MCF 10A (cell line): ENCODE results near the gene AFDN. TPM values are rescaled to one million over a fixed set of nuclear protein-coding genes. Genes with fewer than 3 reads are reported as not detected.

ENCODE experiments used
- BruUV-seq: library from RNA; stranded (reverse); fragments of 400-500 nt; replicated peaks from 2 replicates; lab custom pipeline; 2021; lab: Mats Ljungman, UMichigan
- CTCF ChIA-PET: fragments of 300-600 bp; sonication (Branson Sonifier 250); formaldehyde crosslinking; extraction: SDS; loops from one replicate; lab custom pipeline; 2021; ENCODE audit warnings: antibody characterized with exemption, inconsistent platforms; lab: Yijun Ruan, JAX
- POLR2A ChIA-PET: fragments of 300-600, 350-650 bp; sonication (Branson Sonifier 250); formaldehyde crosslinking; extraction: SDS; loops from one replicate; lab custom pipeline; 2020; ENCODE audit warnings: antibody characterized with exemption, inconsistent platforms; lab: Yijun Ruan, JAX
- DNase-seq: peaks from one replicate; pipeline ENCODE4 v3.0.0-alpha.2; 2018; ENCODE audit not compliant: unreplicated experiment
- H3K27ac Mint-ChIP-seq: one replicate; pipeline ENCODE4 v1.8.0; 2022; ENCODE audit warnings: mild to moderate bottlenecking, low read depth, mixed read lengths; ENCODE audit not compliant: unreplicated experiment
- H3K27me3 Mint-ChIP-seq: one replicate; pipeline ENCODE4 v1.8.0; 2022; ENCODE audit warnings: mixed read lengths; ENCODE audit not compliant: insufficient read depth, unreplicated experiment
- H3K36me3 Mint-ChIP-seq: one replicate; pipeline ENCODE4 v1.8.0; 2022; ENCODE audit warnings: mild to moderate bottlenecking, moderate library complexity, mixed read lengths; ENCODE audit not compliant: insufficient read depth, unreplicated experiment
- H3K4me1 Mint-ChIP-seq: one replicate; pipeline ENCODE4 v1.8.0; 2022; ENCODE audit warnings: mixed read lengths; ENCODE audit not compliant: insufficient read depth, unreplicated experiment
- H3K4me3 Mint-ChIP-seq: one replicate; pipeline ENCODE4 v1.8.0; 2022; ENCODE audit warnings: mild to moderate bottlenecking, moderate library complexity, mixed read lengths; ENCODE audit not compliant: unreplicated experiment
- H3K9me3 Mint-ChIP-seq: one replicate; pipeline ENCODE4 v1.8.0; 2022; ENCODE audit warnings: mixed read lengths; ENCODE audit not compliant: unreplicated experiment
- CTCF ChIP-seq: fragments of 200-600 bp; IDR thresholded peaks from one replicate; pipeline ENCODE4 v1.8.0; 2022; ENCODE audit warnings: antibody characterized with exemption, mild to moderate bottlenecking; ENCODE audit not compliant: unreplicated experiment
- intact Hi-C: fragments of 100-400 bp; cut with micrococcal nuclease; formaldehyde crosslinking; loops from 2 replicates; pipeline ENCODE4 v1.14.1; 2022
- total RNA-seq: library from RNA; stranded (reverse); gene quantifications from 2 replicates; pipeline ENCODE4 v1.2.3, GENCODE V29; 2022

Gene AFDN
- total RNA-seq, 1 experiment from 2014 or later = 115 TPM

GRCh38 chr6:167794161-167795157, 32.3 kb upstream of the AFDN start:
- H3K36me3 Mint-ChIP-seq = no peaks in the 10 kb centered on the region
- H3K4me1 Mint-ChIP-seq = peaks cover 6% of the 10 kb centered on the region
- no TSS peak for BruUV-seq
- no peak for DNase-seq
- no peak overlapping the region for H3K27ac Mint-ChIP-seq
- TF ChIP-seq CTCF = no peak
- H3K9me3 Mint-ChIP-seq = no peaks in the 10 kb centered on the region
- H3K4me3 Mint-ChIP-seq = no peak overlapping the region
- POLR2A ChIA-PET = interaction anchor here (1.0 kb wide), 1 partner anchor 61 kb away, joined by 3 read pairs; no protein-coding TSS in a partner anchor
- CTCF ChIA-PET = no interaction called here
- H3K27me3 Mint-ChIP-seq = peaks cover 33% of the 10 kb centered on the region
- intact Hi-C loops = no loop called here

- H3K27me3 Mint-ChIP-seq = peaks cover 42% of the 10 kb centered on the region
- intact Hi-C loops = no loop called here
- H3K4me3 Mint-ChIP-seq = no peak overlapping the region
- no peak overlapping the region for H3K27ac Mint-ChIP-seq
- TF ChIP-seq CTCF = no peak
- BruUV-seq = no TSS peak
- ChIA-PET POLR2A (no interaction called here), CTCF (interaction anchor here (0.6 kb wide), 1 partner anchor 9 kb away, joined by 3 read pairs; no protein-coding TSS in a partner anchor)
- H3K36me3 Mint-ChIP-seq = no peaks in the 10 kb centered on the region
- H3K4me1 Mint-ChIP-seq = peaks cover 6% of the 10 kb centered on the region
- no peaks in the 10 kb centered on the region for H3K9me3 Mint-ChIP-seq
- no peak for DNase-seq
Observed at GRCh38 chr6:167795321-167795811, 31.3 kb upstream of the AFDN start.

- CTCF ChIA-PET = interaction anchor here (0.6 kb wide), 1 partner anchor 8 kb away, joined by 3 read pairs; no protein-coding TSS in a partner anchor
- Mint-ChIP-seq H3K27me3 (peaks cover 47% of the 10 kb centered on the region), H3K9me3 (no peaks in the 10 kb centered on the region), H3K4me1 (peaks cover 6% of the 10 kb centered on the region), H3K4me3 (no peak overlapping the region), H3K27ac (no peak overlapping the region), H3K36me3 (no peaks in the 10 kb centered on the region)
- no TSS peak for BruUV-seq
- TF ChIP-seq CTCF = no peak
- no peak for DNase-seq
- POLR2A ChIA-PET = no interaction called here
- intact Hi-C loops = no loop called here
Observed at GRCh38 chr6:167795874-167796191, 30.9 kb upstream of the AFDN start.

GRCh38 chr6:167796192-167796981, 30.3 kb upstream of the AFDN start:
- POLR2A ChIA-PET = no interaction called here
- Mint-ChIP-seq H3K27me3 (peaks cover 53% of the 10 kb centered on the region), H3K9me3 (no peaks in the 10 kb centered on the region), H3K27ac (no peak overlapping the region), H3K36me3 (no peaks in the 10 kb centered on the region), H3K4me3 (no peak overlapping the region), H3K4me1 (peaks cover 6% of the 10 kb centered on the region)
- no peak for TF ChIP-seq CTCF
- no peak for DNase-seq
- no TSS peak for BruUV-seq
- intact Hi-C loops = no loop called here
- CTCF ChIA-PET = no interaction called here
